ENCODE measurements around the gene PDIA3.
"Not testable (repeated sequence)": the region's sequence is repeated elsewhere in the genome, so short reads cannot be mapped to it uniquely, and the experiment has no call there.

PDIA3 gene

DNA sequence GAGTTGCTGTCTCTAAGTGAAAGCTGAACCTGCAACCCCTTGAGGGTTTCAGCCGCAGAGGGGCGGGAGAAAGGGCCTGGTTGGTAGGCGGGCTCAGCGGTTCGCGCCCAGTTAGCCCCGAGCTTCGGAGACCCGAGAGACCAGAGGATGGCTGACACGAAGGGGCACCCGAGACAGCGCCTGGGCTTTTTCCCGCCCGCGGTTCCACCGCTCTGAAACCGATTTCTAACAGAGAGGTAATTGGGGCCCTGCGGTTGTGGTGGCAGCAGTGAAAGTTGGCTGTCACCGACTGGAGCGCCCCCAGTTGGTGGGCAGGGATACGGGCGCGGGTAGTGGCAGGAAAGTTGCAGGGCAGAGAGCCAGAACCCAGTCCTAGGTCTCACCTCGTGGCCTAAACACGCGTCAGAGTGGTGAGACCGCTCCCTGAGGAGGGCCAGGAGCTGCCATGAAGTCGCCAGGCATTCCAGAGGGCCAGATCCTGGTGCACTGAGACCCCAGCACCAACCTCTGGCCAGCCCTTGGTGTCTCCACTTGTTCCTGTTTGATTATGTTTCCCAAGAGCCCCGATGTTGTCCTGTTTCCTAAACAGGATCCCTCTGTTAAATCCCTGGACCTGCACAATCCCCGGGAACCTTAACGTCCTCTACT is 31.2 kb downstream of the PDIA3 start:
- DNase-seq, result peak; percentile 64

DNA sequence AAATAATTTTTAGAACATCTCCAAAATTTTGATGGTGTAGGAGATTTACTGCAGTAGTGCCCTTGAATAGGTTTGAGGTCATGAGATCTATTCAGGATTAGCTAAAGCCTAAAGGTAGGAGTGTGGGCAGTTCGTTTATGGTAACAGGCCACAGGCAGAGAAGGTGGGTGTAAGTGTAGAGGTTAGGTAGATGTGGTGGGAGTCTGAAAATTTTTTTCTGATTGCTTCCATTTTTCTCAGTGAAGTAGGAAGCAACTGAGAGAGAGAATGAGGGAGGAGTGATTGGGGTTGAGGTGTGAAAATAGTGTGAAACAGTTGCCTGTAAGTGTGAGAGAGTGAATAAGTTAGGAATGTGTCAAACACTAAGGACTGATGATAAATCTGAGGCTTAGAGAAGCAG is 32.8 kb downstream of the PDIA3 start:
- no peak for DNase-seq

GRCh38 chr15:43789409-43789808 is 43.2 kb downstream of the PDIA3 start:
- DNase-seq, result no peak

GRCh38 chr15:43791993-43792760 is 45.9 kb downstream of the PDIA3 start, which contains the start of gene SERF2:
Gene SERF2, plus strand, starts transcription at chr15:43792320. Its CDS starts 57 bp downstream, at chr15:43792377.
- peak; percentile 97 for DNase-seq

- no peak for DNase-seq
Measured at GRCh38 chr15:43792761-43793476, 46.7 kb downstream of the PDIA3 start.

DNA sequence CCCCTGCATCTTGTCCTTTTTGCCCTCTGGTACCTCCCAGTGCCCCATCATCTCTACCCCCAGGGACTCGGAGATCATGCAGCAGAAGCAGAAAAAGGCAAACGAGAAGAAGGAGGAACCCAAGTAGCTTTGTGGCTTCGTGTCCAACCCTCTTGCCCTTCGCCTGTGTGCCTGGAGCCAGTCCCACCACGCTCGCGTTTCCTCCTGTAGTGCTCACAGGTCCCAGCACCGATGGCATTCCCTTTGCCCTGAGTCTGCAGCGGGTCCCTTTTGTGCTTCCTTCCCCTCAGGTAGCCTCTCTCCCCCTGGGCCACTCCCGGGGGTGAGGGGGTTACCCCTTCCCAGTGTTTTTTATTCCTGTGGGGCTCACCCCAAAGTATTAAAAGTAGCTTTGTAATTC is 47.4 kb downstream of the PDIA3 start:
- no peak for DNase-seq

DNA sequence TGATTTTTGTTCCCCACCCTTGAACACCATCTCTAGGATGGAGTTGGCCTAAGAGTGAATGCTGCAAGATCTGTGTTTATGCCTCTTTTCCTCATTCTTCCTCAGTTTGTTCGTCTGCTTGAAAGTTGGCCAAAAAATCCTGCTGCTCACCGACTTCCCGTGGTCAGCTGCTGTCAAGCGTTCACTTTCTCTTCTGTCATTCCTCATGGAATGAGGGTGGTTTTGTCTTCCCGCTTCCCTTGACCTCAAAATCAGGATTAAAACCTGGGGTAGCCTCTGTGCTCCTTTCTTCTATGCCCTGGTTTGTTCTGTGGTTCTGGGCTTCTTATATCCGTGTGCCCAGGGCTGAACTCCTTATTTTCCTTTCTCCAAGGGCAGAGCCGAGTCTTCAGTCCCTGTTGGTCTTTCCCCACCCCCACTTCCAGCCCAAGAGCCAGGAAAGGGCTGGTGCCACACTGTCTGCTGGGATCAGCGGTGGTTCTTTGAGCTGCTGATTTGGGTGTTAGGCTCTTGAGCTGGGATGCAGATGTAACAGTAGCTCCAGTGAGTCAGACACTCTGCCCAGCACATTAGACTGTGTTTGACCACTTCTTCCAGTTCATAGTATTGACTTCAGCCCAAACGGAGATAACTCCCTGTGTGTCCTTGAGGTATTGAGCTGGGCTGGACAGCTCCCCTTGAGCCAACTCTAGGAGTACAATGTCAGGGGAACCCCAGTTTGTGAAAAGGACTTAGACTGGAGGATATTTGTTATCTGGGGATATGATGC is 48.2 kb downstream of the PDIA3 start:
- no peak for DNase-seq

- no peak for DNase-seq
Measured at GRCh38 chr15:43795197-43795596, 49.0 kb downstream of the PDIA3 start.

- DNase-seq, result no peak
Measured at GRCh38 chr15:43795997-43796396, 49.8 kb downstream of the PDIA3 start.

DNA sequence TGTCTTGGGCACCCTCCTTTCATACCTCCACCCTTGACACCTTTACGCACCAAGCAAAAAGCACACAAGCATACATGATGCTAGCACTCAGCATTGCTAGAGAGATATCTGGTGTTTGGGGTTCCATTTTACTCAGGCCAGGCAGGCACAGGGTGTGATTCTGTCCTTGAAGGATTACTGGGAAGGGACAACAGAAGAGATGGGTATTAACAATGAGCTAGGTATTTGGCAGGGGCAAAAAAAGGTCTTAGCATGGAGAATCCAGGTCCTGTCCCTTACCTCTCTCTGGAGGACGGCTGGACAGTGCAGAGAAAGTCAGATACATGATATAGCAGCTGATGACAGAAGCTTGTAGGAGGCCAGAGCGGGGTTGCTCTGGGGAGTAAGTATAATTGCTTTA is 50.3 kb downstream of the PDIA3 start:
- no peak for DNase-seq

DNA sequence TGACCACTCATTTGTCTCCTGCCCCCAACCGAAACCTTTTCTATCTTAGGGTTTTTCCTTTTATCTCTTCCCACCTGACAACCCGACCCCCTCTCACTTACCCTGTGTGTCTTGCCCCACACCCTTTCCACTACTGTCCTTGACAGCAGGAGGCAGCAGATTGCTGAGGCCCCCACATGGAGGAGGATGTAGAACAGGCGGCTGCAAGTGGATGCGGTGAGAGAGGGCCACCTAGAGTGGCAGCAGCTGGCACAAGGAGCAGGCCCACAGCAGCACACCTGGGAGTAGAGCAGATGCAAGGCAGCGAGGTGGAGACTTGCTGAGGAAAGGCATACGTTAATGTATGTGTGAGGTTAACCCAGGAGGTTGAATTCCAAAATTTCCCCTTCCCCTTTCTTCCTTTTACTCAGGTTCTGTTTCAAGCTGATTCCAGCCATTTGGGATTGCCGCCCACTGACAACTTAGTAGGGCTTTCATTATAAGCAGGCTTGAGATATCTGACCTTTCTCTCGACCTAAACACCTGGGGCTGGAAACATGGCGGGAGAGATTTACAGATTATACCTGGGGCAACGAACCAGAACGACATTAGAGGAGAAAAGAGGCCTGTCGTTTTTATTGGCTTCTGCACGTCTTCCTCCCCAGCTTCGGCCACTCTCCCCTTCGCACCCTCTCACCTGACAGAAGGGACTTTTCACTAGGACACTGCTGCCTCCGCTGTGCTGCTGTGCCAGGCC is 53.1 kb downstream of the PDIA3 start:
- no peak for DNase-seq

DNA sequence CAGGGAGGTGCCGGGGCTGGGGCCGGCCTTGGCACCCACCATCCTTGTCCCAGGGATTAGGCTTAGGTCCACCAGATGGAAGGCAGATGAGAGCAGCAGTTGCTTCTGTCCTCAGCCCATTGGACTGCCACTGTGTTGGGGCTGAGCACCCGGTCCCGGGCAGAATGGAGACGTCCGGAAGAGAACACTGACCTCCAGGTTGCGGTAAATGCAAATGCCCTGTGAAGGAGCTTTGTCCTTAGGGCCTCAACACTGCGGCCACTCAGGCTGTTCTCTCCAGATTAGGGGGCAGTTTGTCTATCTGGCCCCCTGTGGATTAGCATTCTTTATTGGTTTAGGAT is 53.7 kb downstream of the PDIA3 start, which contains the start of gene SERINC4:
TSS of gene SERINC4 (minus strand) at position 276 of the 341 bp plus-strand sequence. CDS start at position 42, 234 bp downstream.
- no peak for DNase-seq

DNA sequence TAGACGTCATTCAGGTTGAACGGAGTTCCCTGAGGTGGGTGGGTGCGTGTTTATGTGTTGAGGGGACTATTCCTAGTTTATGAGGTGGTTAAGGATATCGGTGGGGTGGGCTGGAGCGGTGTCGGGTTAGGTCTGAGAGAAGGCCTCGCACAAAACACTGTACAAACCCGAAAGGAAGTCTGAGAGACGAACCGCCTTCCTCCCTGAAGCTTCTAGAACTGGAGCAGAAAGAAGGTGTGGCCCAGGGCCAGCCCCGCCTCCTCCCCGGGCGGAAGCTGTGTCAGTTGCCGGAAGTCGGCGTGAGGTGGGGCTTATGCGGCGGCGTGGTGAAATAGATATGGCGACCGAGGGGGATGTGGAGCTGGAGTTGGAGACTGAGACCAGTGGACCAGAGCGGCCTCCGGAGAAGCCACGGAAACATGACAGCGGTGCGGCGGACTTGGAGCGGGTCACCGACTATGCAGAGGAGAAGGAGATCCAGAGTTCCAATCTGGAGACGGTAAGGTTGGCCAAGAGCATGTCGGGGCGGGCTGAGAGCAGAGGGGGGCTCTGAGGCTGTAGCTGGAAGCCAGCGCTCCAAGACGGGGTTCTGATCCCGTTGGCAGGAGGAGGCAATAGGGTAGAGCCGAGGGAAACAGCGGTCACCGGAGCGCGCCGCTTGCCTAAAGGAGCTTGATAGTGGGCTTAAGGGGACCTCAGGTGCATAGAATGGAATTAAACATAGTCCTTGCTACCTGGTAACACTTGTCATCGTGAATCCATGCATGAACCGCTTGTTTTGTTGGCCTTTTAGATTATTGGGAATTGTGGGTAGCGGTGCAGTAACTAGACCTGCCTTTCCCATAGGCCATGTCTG is 54.3 kb downstream of the PDIA3 start, which contains the start of gene HYPK:
TSS of gene HYPK (plus strand) at position 314 of the 856 bp plus-strand sequence. CDS start at position 338, 24 bp downstream.
- DNase-seq, result peak; percentile 63

DNA sequence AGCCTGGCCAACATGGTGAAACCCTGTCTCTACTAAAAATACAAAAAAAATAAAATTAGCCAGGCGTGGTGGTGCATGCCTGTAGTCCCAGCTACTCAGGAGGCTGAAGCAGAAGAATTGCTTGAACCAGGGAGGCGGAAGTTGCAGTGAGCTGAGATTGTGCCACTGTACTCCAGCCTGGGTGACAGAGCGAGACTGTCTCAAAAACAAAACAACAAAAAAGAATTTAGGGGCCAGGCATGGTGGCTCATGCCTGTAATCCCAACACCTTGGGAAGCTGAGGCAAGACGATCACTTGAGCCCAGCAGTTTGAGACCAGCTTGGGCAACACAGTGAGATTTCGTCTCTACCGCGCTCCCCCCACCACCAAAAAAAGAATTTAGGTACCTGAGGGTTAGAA is 56.4 kb downstream of the PDIA3 start:
- DNase-seq, result not testable (repeated sequence)

DNA sequence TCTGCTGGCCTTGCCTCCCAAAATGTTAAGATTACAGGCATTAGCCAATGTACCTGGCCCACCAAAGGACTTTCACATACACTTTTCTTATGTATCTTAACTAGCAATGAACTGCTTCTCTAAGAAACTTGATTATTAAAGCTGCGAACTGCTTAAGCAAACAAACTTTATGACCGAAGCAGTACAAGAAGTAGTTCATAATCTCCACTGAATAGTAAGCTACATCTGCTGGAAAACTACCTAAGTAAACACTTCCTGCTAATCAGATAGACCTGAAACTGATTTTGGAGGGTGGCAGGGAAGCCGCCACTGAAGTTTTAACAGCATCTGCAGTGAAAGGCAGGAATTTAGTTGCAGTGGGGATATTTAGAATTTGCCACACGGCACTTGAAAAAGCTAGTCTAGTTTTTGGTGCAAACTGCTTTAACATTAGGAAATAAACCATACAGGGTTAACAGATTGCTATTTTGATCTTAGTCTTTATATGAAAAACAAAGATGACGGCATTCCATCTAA is 62.3 kb downstream of the PDIA3 start:
- no peak for DNase-seq

- DNase-seq, result no peak
Measured at GRCh38 chr15:43808960-43809678, 62.9 kb downstream of the PDIA3 start.

GRCh38 chr15:43815064-43815463 is 68.8 kb downstream of the PDIA3 start:
- DNase-seq, result not testable (repeated sequence)

GRCh38 chr15:43821505-43821904 is 75.3 kb downstream of the PDIA3 start:
- DNase-seq, result no peak
